Stimulated activated CD8-positive, alpha-beta memory T cell treated with anti-CD3 and anti-CD28 coated beads, Interleukin-12 subunit alpha, Interleukin-12 subunit beta, amount 100 ng/mL, for 24 hours (primary cell): ENCODE results near the gene ZNF319.

Experiments
- DNase-seq: peaks from one replicate; pipeline ENCODE4 v3.0.0-alpha.2; 2020; ENCODE audit errors: extremely low read depth

ZNF319 gene

GRCh38 chr16:57956270-57956808 is 44.1 kb downstream of the ZNF319 start:
- no peak for DNase-seq

GRCh38 chr16:57955572-57956188 is 44.8 kb downstream of the ZNF319 start:
- no peak for DNase-seq

GRCh38 chr16:57953857-57954256 is 46.6 kb downstream of the ZNF319 start:
- no peak for DNase-seq

GRCh38 chr16:57952909-57953308 is 47.6 kb downstream of the ZNF319 start:
- DNase-seq, result no peak

- no peak for DNase-seq
Measured at GRCh38 chr16:57951204-57951960, 49.1 kb downstream of the ZNF319 start.

GRCh38 chr16:57950382-57950781 is 50.1 kb downstream of the ZNF319 start:
- no peak for DNase-seq

GRCh38 chr16:57949595-57950238 is 50.8 kb downstream of the ZNF319 start:
- DNase-seq, result no peak

- no peak for DNase-seq
Measured at GRCh38 chr16:57949013-57949412, 51.5 kb downstream of the ZNF319 start.

- DNase-seq, result no peak
Measured at GRCh38 chr16:57948027-57948426, 52.4 kb downstream of the ZNF319 start.

GRCh38 chr16:57947261-57947660 is 53.2 kb downstream of the ZNF319 start:
- no peak for DNase-seq

GRCh38 chr16:57946181-57946801 is 54.2 kb downstream of the ZNF319 start:
- DNase-seq, result no peak

- DNase-seq, result no peak
Measured at GRCh38 chr16:57945740-57946138, 54.7 kb downstream of the ZNF319 start.

- DNase-seq, result no peak
Measured at GRCh38 chr16:57944970-57945739, 55.3 kb downstream of the ZNF319 start.
